Activated T-cell treated with anti-CD3 and anti-CD28 coated beads, Interleukin-2, amount 50 U/mL, for 1 hour (primary cell): ENCODE measurements around the gene NIBAN1.
"Not testable (repeated sequence)": the region's sequence is repeated elsewhere in the genome, so short reads cannot be mapped to it uniquely, and the experiment has no call there.

Experiments used
- DNase-seq: peaks from one replicate; pipeline ENCODE4 v3.0.0-alpha.2; 2020

NIBAN1 gene

GRCh38 chr1:184971522-184972265, 2.6 kb downstream of the NIBAN1 start:
- no peak for DNase-seq

- DNase-seq: no peak
These were observed 3.6 kb downstream of the NIBAN1 start for GRCh38 chr1:184970691-184971161.

- DNase-seq: no peak
These were observed 7.3 kb downstream of the NIBAN1 start for GRCh38 chr1:184966989-184967388.

GRCh38 chr1:184965944-184966860, 8.1 kb downstream of the NIBAN1 start:
- DNase-seq: no peak

GRCh38 chr1:184965439-184965838, 8.9 kb downstream of the NIBAN1 start:
- no peak for DNase-seq

- no peak for DNase-seq
These were observed 14.7 kb downstream of the NIBAN1 start for GRCh38 chr1:184959626-184960025.

- no peak for DNase-seq
These were observed 15.6 kb downstream of the NIBAN1 start for GRCh38 chr1:184958554-184959353.

- not testable (repeated sequence) for DNase-seq
These were observed 16.4 kb downstream of the NIBAN1 start for GRCh38 chr1:184957901-184958300.

- DNase-seq: no peak
These were observed 17.2 kb downstream of the NIBAN1 start for GRCh38 chr1:184956999-184957700.

GRCh38 chr1:184954232-184954995, 19.9 kb downstream of the NIBAN1 start:
- no peak for DNase-seq

- DNase-seq: no peak
These were observed 20.6 kb downstream of the NIBAN1 start for GRCh38 chr1:184953600-184954219.

- no peak for DNase-seq
These were observed 21.9 kb downstream of the NIBAN1 start for GRCh38 chr1:184952428-184952827.

- no peak for DNase-seq
These were observed 22.5 kb downstream of the NIBAN1 start for GRCh38 chr1:184951788-184952187.

- no peak for DNase-seq
These were observed 23.4 kb downstream of the NIBAN1 start for GRCh38 chr1:184950906-184951305.

GRCh38 chr1:184950227-184950626, 24.1 kb downstream of the NIBAN1 start:
- no peak for DNase-seq

- no peak for DNase-seq
These were observed 26.6 kb downstream of the NIBAN1 start for GRCh38 chr1:184947497-184948256.

- DNase-seq: no peak
These were observed 28.5 kb downstream of the NIBAN1 start for GRCh38 chr1:184945678-184946412.

- DNase-seq: no peak
These were observed 29.3 kb downstream of the NIBAN1 start for GRCh38 chr1:184945029-184945428.

- no peak for DNase-seq
These were observed 30.3 kb downstream of the NIBAN1 start for GRCh38 chr1:184943998-184944397.

- no peak for DNase-seq
These were observed 32.6 kb downstream of the NIBAN1 start for GRCh38 chr1:184941735-184942134.
